Right forelimb (tissue), 1 donor: ENCODE results near the gene IRF2.
A peak's percentile ranks its signal among the peaks of the same experiment; 100 is the strongest.

ENCODE experiments used
- DNase-seq: peaks from one replicate; pipeline ENCODE4 v3.0.0-alpha.2; 2018

The IRF2 gene

GRCh38 chr4:184474263-184475095 is at the start of gene IRF2:
Gene IRF2 (minus strand): TSS chr4:184474550. CDS start chr4:184429064, 45,486 bp downstream.
- peak; percentile 96 for DNase-seq

DNA sequence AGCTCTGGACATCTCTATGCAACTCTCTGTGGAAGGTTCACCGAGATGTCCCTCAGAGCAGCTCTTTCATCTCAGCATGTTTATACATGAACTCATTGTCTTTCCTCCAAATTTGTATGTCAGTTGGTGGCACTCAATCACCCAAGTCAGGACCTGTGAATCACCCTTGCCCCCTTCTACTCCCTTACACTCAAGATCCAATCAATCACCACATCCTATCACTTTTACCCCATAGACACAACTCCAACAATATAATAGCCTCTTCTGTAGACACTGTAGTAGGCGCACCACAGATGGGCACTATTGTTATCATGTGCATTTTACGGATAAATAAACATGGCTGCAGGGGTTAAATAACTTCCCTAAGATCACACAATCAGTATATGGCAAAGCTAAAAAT is 41.3 kb upstream of the IRF2 start:
- DNase-seq: no peak

- peak; percentile 43 for DNase-seq
These were observed 40.0 kb upstream of the IRF2 start for GRCh38 chr4:184514121-184514988.

DNA sequence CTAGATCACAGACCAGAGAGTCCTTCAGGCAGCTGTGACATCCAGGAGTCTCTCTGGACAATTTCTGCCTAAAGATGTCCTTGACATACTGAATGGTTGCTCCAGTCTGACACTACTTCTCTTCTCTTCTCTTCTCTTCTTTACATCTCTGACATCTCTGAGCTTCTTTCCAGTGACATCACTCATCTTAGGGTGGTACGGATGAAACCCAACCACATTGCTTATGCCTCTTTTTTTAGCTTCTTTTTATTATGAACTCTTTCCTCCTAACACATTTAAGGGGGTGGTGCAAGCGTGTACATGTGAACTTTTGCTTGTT is 39.4 kb upstream of the IRF2 start:
- DNase-seq: no peak

DNA sequence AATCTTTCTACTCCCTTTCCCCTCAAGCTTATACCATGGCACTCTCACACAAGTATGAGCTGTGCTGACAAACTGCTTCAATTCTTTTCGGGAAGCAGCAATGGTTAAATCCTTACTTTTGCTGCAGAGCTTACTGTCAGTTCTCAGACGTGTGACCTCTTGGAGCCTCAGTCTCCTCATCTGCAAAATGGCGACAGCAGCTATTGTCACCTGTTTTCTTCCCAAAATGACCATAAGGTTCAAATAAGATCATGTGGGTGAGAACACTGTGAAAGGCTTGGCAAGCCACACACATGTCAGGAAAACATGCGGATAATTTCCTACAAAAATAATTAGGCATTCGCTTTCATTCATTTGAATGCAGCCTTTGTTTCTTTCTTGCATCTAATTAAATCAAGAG is 36.8 kb upstream of the IRF2 start:
- DNase-seq: no peak

- DNase-seq: no peak
These were observed 36.1 kb upstream of the IRF2 start for GRCh38 chr4:184510401-184510800.

DNA sequence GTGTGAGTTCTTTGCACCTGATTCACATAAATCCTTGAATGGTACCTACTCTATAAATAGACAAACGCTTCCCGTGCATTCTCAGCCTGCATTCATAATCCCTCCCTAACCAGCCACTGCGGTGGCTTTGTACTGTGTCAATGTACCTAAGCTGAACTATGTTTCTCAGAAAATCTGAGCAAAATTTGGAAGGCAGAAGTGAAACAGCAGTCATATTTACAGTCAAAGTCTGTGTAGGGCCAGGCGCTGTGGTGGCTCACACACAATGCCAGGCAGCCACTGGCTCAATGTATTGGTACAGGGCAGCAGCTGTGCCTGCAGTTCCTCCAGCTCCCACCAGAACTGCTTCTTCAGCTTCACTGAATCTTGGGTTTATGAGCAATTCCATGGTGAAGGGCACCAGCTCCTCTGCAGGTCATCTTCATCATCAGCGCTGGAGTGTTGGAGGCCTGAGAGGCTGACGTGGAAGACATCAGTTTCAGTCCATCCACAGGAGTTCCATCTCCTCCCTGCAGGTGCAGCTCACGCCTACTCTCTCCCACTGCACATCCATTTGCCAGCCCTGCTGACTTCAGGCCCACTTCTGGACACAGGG is 32.3 kb upstream of the IRF2 start:
- DNase-seq: no peak

DNA sequence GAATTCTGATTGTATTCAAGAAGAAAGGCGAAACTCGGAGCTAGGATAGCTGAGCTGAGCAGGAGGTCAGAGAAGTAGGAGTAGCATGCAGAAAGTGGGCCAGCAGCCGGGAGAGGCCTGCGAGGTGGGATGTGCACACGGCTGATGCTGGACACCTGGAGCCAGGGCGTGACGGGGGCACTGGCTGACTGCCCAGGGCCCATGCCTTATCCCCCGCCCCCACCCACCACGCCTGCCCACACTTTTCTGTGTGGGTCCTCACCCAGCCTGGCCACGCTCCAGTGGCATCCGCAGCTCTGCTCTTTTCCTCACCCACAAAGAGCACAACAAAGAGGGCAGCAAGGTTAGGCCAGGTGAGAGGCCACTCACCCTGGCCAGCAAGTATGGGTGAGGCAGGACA is 30.0 kb upstream of the IRF2 start:
- no peak for DNase-seq

GRCh38 chr4:184503869-184504300 is 29.5 kb upstream of the IRF2 start:
- no peak for DNase-seq

DNA sequence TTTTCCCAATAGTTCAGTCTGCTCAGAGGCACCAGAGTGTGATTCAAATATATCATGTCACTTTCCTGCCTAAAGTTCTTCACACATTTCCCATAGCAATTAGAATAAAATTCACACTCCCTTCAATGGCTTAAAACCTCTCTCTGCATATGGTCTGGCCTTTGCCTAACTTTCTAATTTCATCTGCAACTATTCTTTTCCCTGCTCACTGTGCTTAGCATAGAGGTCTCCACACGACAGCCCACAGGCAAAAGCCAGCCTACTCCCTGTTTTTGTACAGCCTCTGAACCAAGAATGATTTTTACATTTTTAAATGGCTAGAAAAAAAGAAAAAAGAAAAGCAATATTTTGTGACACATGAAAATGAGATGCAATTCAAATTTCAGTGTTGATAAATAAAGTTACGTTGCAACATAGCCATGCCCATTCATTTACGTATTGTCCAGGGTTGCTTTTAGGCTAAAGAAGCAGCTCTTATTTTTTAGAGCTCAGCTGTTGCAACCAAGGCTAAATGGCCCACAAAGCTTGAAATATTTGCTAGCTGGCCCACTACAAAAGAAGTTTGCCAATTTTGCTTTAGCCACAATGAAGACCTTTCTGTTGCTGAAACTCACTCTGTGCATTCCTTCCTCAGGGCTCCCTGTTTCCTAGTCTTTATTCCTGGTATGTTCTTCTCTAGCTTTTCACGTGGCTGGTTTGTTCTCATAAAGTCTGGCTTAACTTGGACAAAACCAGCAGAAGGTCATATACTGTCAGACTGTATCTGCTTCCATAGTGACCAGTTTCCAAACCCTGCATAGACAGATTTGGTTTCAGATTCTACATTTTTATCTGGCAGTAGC is 26.6 kb upstream of the IRF2 start:
- DNase-seq: no peak

GRCh38 chr4:184499996-184500395 is 25.6 kb upstream of the IRF2 start:
- no peak for DNase-seq

DNA sequence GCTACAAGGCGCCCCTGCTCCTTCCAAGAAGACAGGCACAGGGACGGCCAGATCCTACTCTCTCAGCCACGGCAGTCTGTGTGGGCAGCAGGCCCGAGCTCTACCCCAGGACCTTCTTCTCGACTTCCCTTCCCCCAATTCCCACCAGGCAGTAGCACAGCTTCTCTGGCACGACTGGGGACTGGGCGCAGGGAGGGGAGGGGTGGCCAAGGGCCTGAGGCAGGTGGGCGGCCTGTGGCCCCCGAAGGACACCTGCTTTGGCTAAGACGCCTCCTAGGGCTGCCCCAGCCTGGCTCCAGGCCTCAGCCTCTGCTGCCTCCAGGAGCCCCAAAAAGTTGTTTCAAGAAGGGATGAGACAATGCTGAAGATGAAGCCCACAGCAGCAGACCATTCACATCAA is 24.2 kb upstream of the IRF2 start:
- DNase-seq: no peak

GRCh38 chr4:184489771-184490170 is 15.4 kb upstream of the IRF2 start:
- DNase-seq: no peak

DNA sequence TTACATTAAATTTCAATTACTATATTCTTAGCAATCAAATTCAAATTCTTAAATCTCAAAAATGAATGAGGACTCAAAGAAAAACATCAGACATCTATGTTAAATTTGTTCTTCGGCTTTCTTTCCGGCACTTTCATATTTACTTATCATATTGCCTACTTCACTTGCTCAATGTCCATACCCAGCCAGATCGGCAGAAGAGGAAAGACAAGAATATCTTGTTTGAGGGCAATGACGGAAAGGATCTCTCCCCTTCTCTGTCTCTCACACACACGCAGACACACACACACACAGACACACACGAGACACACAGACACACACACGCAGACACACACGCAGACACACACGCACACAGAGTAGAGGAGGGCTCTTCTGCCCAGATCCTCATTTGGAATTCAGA is 13.2 kb upstream of the IRF2 start:
- DNase-seq: no peak

DNA sequence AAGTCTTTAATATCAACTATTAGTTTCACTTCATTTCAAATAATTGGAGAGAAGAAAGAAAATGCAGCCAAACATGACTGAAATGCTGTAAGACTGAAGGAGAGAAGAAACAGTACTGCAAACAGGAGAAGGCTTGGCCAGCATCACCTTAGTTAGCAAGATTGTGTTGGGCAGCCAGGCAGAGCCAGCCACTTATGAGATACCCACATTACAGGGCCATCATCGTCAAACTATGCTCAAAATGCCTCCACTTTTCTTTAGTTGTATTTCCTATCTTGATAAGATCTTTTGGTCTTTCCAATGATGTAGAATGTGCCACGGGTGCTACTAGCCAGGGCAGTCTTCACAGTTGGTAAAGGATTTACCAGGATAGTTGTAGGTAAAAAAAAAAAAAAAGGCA is 10.9 kb upstream of the IRF2 start:
- no peak for DNase-seq

- DNase-seq: no peak
These were observed 7.2 kb upstream of the IRF2 start for GRCh38 chr4:184481544-184481943.

DNA sequence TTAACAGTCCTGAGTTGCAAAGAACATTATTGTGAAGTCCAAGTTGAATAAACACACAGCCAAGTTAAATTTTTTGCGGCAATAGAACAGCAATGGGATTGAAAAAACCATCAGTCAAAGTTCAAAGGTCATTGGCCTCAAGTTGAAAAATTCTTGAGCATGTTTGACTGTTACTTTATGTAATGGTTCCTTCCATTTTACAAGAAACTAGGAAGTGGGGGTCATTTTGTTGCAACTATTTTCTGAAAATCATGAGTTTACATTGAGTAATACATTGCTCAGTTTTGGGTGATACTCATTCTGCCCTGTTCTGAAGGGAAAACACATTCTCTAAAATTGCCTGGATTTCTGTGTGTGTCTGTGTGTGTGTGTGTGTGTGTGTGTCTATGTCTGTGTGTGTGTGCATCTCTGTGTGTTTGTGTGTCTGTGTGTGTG is 5.2 kb upstream of the IRF2 start:
- DNase-seq: no peak

- DNase-seq: no peak
These were observed 3.0 kb upstream of the IRF2 start for GRCh38 chr4:184477201-184477999.

DNA sequence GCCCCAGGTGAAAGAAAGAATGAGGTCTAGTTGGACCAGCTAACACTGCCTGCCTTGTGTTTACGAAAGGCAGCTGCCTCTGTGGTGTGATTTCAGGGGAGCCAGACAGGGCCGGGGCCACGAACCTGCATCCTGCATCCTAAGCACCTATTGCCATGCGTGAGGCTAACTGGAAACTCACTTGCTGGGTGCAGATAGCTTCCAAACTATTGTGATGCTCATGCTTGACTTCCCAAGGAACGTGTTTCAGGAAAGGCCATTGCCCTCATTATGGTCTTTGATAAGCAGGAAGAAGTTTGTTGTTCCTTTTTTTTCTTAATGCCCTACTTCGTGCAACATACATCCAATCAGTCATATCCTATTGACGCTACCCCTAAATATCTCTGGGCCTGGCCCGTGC is 2.3 kb upstream of the IRF2 start:
- DNase-seq: no peak

- DNase-seq: no peak
These were observed 1.1 kb upstream of the IRF2 start for GRCh38 chr4:184475498-184475897.

GRCh38 chr4:184475096-184475461 is 729 bp upstream of the IRF2 start:
- peak; percentile 75 for DNase-seq
